Transverse colon (tissue), 4 donors: ENCODE measurements around the gene ELN. TPM values are rescaled to one million over a fixed set of nuclear protein-coding genes. Genes with fewer than 3 reads are reported as not detected.

ENCODE experiments used
- DNase-seq: peaks from one replicate; pipeline ENCODE4 v3.0.0-alpha.2; 2019
- H3K27ac ChIP-seq, 4 donors: fragments of 200-600 bp; sonication (generic); 2 replicates each; pipeline ENCODE4 v1.5.1; 2016 to 2018; ENCODE audit warnings: inconsistent platforms in 4 of 4
- H3K27me3 ChIP-seq: fragments of 200-600 bp; sonication (generic); 2 replicates; pipeline ENCODE4 v1.5.1; 2017; ENCODE audit warnings: inconsistent platforms
- H3K36me3 ChIP-seq, 4 donors: fragments of 200-600 bp; sonication (generic); 2 replicates each; pipeline ENCODE4 v1.5.1; 2017 to 2019; ENCODE audit warnings: inconsistent platforms in 4 of 4
- H3K4me1 ChIP-seq, 4 donors: fragments of 200-600 bp; sonication (generic); 2 replicates each; pipeline ENCODE4 v1.5.1; 2017 to 2020; ENCODE audit warnings: inconsistent platforms in 4 of 4
- H3K4me3 ChIP-seq, 4 donors: fragments of 200-600 bp; sonication (generic); 1 replicate in 1 of 4; 2 replicates in 3 of 4; pipeline versions ENCODE4 v1.5.1 to v1.6.1; 2017 to 2019; ENCODE audit warnings: inconsistent platforms in 4 of 4
- H3K9me3 ChIP-seq, 2 donors: fragments of 200-600 bp; sonication (generic); 2 replicates each; pipeline ENCODE4 v1.5.1; 2017 to 2019; ENCODE audit warnings: inconsistent platforms in 2 of 2
- EP300 ChIP-seq: sonication (generic); formaldehyde crosslinking; IDR thresholded peaks from one replicate; pipeline ENCODE4 v1.6.1; 2017; ENCODE audit warnings: antibody characterized with exemption, low read depth
- POLR2A ChIP-seq: fragments of 450-650 bp; IDR thresholded peaks from one replicate; pipeline ENCODE4 v1.6.1; 2016; ENCODE audit warnings: antibody characterized with exemption, mild to moderate bottlenecking, moderate library complexity
- POLR2AphosphoS5 ChIP-seq, 3 donors: sonication (generic); formaldehyde crosslinking; IDR thresholded peaks; one replicate each; pipeline ENCODE4 v1.6.1; 2016; ENCODE audit warnings: antibody characterized with exemption in 3 of 3
- WGBS, 2 donors: methylation state at CpG; one replicate each; pipeline ENCODE4 v1.1.5; 2018; ENCODE audit warnings: low coverage in 1 of 2; 5-methylcytosine and 5-hydroxymethylcytosine counted together
- in situ Hi-C, 4 donors: fragments of 200-750 bp; cut with MboI; loops; one replicate each; pipeline versions ENCODE4 v1.15.0 to v1.15.1; 2017; ENCODE audit warnings: low sequenced_read_pairs in 3 of 4, low pct_ligation_motif_present in 1 of 4, low pct_unique_long_range_greater_than_20kb in 1 of 4
- intact Hi-C: fragments of 100-400 bp; cut with DNase I; formaldehyde crosslinking; loops from one replicate; pipeline ENCODE4 v1.15.1; 2023; ENCODE audit warnings: low total_unique reads
- total RNA-seq, 4 donors: library from RNA; depleted of rRNA; stranded (reverse); fragments of >200 nt; gene quantifications; one replicate each; pipeline ENCODE4 v1.1.0, GENCODE V29; 2016
- TF ChIP-seq, protein P1 (sequence below), 5 experiments: fragments of 200-600 bp in 3 of 5; fragments of 450-650 bp in 2 of 5; sonication (generic) in 3 of 5; IDR thresholded peaks; 1 replicate in 2 of 5; 2 replicates in 3 of 5; pipeline ENCODE4 v1.5.1; 2016 to 2017; ENCODE audit warnings: antibody characterized with exemption in 5 of 5, inconsistent platforms in 3 of 5, mild to moderate bottlenecking in 2 of 5, moderate library complexity in 1 of 5

Gene ELN
- total RNA-seq, 4 donors from 2014 or later, result 8.4 to 147 (median 25.8) TPM

DNA sequence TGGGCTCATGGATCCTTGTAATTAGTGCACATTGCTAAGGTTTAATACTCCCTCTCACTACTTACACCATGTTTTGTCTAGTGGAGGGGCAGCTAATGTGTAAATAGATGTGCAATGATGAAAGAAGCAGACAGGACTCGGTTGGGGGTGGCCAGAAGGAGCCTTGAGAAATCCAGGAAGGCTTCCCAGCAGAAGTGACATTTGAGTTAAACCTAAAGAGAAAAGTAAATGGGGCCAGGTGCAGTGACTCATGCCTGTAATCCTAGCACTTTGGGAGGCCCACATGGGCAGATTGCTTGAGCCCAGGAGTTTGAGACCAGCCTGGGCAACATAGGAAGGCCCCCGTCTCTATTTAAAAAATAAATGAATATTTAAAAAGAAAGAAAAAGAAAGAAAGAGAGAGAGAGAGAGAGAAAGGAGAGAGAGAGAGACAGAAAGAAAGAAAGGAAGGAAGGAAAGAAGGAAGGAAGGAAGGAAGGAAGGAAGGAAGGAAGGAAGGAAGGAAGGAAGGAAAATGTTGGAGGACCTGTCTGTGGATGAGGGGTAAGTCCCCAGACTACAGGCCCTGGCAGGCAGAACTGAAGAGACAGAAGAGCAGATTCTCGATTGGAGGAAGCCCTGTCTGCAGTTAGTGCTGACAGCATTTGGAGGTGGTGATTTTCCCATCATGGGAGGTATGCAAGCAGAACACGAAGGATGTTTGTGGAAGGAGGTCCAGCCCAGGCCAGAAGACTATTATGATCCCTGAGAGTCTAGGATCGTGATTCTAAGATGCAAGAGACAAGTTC lies 3.6 kb downstream of the ELN start:
- no peaks in the 10 kb centered on the region for H3K9me3 ChIP-seq
- H3K27ac ChIP-seq, result peak overlapping the region; percentile 58 to 95 (median 81)
- DNase-seq, result no peak
- H3K4me3 ChIP-seq, result peak overlapping the region in 1 of 4 donors; percentile 6
- in situ Hi-C loops (no loop called here), intact Hi-C loops (no loop called here)
- H3K27me3 ChIP-seq, result peaks cover 6% of the 10 kb centered on the region
- TF ChIP-seq, protein P1, sequence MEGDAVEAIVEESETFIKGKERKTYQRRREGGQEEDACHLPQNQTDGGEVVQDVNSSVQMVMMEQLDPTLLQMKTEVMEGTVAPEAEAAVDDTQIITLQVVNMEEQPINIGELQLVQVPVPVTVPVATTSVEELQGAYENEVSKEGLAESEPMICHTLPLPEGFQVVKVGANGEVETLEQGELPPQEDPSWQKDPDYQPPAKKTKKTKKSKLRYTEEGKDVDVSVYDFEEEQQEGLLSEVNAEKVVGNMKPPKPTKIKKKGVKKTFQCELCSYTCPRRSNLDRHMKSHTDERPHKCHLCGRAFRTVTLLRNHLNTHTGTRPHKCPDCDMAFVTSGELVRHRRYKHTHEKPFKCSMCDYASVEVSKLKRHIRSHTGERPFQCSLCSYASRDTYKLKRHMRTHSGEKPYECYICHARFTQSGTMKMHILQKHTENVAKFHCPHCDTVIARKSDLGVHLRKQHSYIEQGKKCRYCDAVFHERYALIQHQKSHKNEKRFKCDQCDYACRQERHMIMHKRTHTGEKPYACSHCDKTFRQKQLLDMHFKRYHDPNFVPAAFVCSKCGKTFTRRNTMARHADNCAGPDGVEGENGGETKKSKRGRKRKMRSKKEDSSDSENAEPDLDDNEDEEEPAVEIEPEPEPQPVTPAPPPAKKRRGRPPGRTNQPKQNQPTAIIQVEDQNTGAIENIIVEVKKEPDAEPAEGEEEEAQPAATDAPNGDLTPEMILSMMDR (IDR thresholded peaks at IDR 0.05), result no peak
- TF ChIP-seq EP300 (no peak), POLR2AphosphoS5 (IDR thresholded peaks at IDR 0.05) (no peak)
- H3K36me3 ChIP-seq, result no peaks in the 10 kb centered on the region
- peaks cover 23 to 48% (median 38%) of the 10 kb centered on the region in 4 donors for H3K4me1 ChIP-seq
- 57 to 64% methylated on average over 4 to 5 of the region's 5 CpGs for WGBS, 2 donors

DNA sequence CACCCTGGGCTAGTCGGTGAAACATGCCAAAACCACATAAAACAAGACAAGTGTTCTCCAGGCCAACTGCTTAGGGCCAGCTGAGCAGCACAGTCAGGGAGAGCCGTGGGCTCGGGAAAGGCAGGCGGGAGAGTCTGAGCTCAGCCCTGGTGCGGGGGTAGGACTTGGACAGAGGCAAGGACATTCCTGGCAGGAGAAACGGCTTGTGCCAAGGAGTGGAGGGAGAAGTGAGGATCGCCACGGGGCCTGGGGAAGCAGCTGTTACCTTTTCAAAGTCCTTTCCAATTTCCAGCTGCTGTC lies 4.2 kb downstream of the ELN start:
- H3K27me3 ChIP-seq, result peaks cover 6% of the 10 kb centered on the region
- no peak for DNase-seq
- H3K4me3 ChIP-seq, result no peak overlapping the region
- TF ChIP-seq EP300, result no peak
- TF ChIP-seq POLR2AphosphoS5 (IDR thresholded peaks at IDR 0.05), result peak; percentile 39 to 59 (median 56)
- H3K36me3 ChIP-seq, result no peaks in the 10 kb centered on the region
- in situ Hi-C loops, result no loop called here
- H3K9me3 ChIP-seq, result no peaks in the 10 kb centered on the region
- intact Hi-C loops, result no loop called here
- H3K4me1 ChIP-seq, result peaks cover 19 to 43% (median 33%) of the 10 kb centered on the region in 4 donors
- H3K27ac ChIP-seq, result peak overlapping the region; percentile 58 to 95 (median 81)
- 29% methylated on average over 8 of the region's 8 CpGs; no CpG with 5 or more reads in 1 of the 2 donors for WGBS, 2 donors

DNA sequence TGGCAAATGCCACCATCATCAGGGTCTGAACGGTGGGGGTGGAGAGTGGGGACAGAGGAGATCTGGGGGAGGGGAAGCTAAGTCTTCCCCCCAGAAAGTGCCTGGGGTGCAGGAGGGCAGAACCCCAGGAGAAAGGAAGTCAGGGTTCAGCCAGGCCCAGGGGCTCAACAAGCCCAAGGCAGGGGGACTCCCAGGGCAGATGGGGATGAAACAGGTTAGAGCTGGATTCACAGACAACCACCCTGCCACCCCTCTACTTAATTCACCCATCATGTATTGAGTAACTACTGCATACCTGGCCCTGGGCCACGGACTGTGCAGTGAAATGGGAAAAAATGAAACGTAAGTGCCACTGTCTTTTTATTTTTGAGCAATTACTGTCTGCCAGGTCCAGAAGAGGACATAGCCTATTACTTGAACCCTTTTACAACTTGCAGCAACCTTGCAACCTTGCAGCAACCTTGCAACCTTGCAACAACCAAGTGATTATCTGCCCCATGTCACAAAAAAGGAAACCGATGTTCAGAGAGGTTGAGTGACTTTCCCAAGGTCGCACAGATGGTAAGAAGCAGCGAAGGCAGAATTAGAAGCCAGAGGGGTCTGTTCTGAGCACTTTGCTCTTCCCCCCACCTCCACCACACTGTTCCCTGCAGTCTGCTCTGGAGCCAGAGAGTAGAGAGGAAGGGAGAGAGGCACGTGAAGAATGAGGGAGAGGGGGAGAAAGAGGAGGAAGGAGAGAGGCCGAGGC lies 4.8 kb downstream of the ELN start:
- Histone ChIP-seq H3K9me3 (no peaks in the 10 kb centered on the region), H3K27ac (peak overlapping the region; percentile 58 to 95 (median 81)), H3K4me3 (no peak overlapping the region), H3K27me3 (peaks cover 6% of the 10 kb centered on the region), H3K36me3 (no peaks in the 10 kb centered on the region), H3K4me1 (peaks cover 15 to 41% (median 29%) of the 10 kb centered on the region in 4 donors)
- 56 to 72% methylated on average over 5 to 8 of the region's 8 CpGs for WGBS, 2 donors
- no peak for DNase-seq
- TF ChIP-seq, protein P1 (IDR thresholded peaks at IDR 0.05), result no peak
- TF ChIP-seq POLR2AphosphoS5 (IDR thresholded peaks at IDR 0.05), result no peak
- intact Hi-C loops (no loop called here), in situ Hi-C loops (no loop called here)

DNA sequence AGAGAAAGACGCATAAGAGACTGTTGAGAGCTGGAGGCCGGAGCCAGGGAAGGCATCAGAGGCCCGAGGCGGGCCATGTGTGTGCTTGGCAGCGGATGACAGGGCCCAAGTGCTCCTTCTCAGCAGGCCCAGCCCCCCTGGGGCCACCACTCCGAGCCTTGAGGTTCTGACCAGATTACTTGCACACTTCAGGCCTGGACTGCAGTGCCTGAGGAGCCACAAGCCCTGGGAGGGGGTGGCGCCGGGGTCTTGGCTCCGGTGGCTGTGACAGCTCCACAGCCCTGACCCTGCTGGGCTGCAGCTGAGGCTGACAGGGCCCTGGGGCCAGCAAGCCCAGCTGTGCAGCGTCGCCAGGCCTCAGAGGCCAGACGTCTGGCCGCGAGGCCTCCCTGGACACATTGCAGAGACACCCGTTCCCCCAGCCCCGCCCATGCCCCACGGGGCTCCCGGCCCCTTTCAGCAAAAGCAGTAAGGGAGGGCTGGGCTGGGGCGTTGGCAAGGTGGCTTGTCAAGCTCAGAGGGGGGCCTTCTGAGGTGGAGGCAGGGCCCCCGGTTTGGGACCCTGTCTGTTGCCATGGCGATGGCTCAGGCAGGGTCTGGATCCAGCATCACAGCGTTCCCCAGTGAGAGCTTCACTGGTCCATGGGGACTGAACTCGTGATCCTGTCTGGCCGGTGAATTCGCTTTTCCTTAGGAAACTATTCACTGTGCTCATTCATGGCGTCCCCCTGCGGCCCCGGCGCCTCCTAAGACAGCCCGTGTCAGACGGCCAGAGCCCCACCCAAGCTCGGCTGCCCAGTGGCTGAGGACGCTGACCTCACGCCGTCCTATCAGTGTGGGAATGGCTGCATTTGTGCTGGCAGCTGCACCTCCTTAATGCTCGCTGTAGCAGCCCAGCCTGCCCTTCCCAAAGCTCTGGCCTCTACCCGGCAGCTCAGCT lies 5.7 kb downstream of the ELN start:
- no peaks in the 10 kb centered on the region for H3K27me3 ChIP-seq
- intact Hi-C loops (no loop called here), in situ Hi-C loops (no loop called here)
- H3K27ac ChIP-seq, result peak overlapping the region; percentile 58 to 95 (median 81)
- DNase-seq, result no peak
- 53 to 60% methylated on average over 2 to 34 of the region's 37 CpGs for WGBS, 2 donors
- H3K4me1 ChIP-seq, result peaks cover 15 to 46% (median 29%) of the 10 kb centered on the region in 4 donors
- no peaks in the 10 kb centered on the region for H3K9me3 ChIP-seq
- no peak overlapping the region for H3K4me3 ChIP-seq
- H3K36me3 ChIP-seq, result no peaks in the 10 kb centered on the region
- TF ChIP-seq POLR2AphosphoS5 (IDR thresholded peaks at IDR 0.05), result no peak
- TF ChIP-seq POLR2A, result no peak
